WTC11 (cell line): ENCODE data around the gene CPT1B. TPM values are rescaled to one million over a fixed set of nuclear protein-coding genes. Genes with fewer than 3 reads are reported as not detected.

Experiments
- ATAC-seq: fragments of 200-7000 bp; cut with Tn5 transposase; 2 replicates; pipeline ENCODE4 v1.10.0; 2021; ENCODE audit warnings: mild to moderate bottlenecking, moderate library complexity
- CTCF ChIA-PET: fragments of 300-600 bp; sonication (Branson Sonifier 250); formaldehyde crosslinking; loops from one replicate; lab custom pipeline; 2021; ENCODE audit warnings: antibody characterized with exemption; lab: Charles Lee
- POLR2A ChIA-PET: fragments of 350-600 bp; sonication (Branson Sonifier 250); formaldehyde crosslinking; loops from one replicate; lab custom pipeline; 2021; ENCODE audit warnings: antibody characterized with exemption; lab: Charles Lee
- DNase-seq: peaks from one replicate; pipeline ENCODE4 v3.0.0; 2021; ENCODE audit warnings: low spot score
- H3K27ac Mint-ChIP-seq: 2 replicates; pipeline ENCODE4 v1.8.0; 2021; ENCODE audit warnings: mixed read lengths
- H3K27me3 Mint-ChIP-seq: 2 replicates; pipeline ENCODE4 v1.8.0; 2021; ENCODE audit warnings: low read depth, mild to moderate bottlenecking, moderate library complexity, mixed read lengths
- H3K36me3 Mint-ChIP-seq: 2 replicates; pipeline ENCODE4 v1.8.0; 2021; ENCODE audit warnings: mixed read lengths
- H3K4me1 Mint-ChIP-seq: 2 replicates; pipeline ENCODE4 v1.8.0; 2022; ENCODE audit warnings: mixed read lengths
- H3K4me3 Mint-ChIP-seq: 2 replicates; pipeline ENCODE4 v1.8.0; 2021; ENCODE audit warnings: mild to moderate bottlenecking, moderate library complexity, mixed read lengths
- H3K9me3 Mint-ChIP-seq: 2 replicates; pipeline ENCODE4 v1.8.0; 2021; ENCODE audit warnings: mixed read lengths
- CREM ChIP-seq: sonication (generic); formaldehyde crosslinking; IDR thresholded peaks from 2 replicates; pipeline ENCODE4 v1.8.1; 2022; ENCODE audit warnings: mild to moderate bottlenecking, missing genetic modification reagents, moderate library complexity
- EMX1 ChIP-seq: fragments of 250-450 bp; sonication (Bioruptor Pico); IDR thresholded peaks from 2 replicates; pipeline ENCODE4 v1.8.0; 2021; ENCODE audit warnings: mild to moderate bottlenecking
- JAZF1 ChIP-seq: fragments of 250-450 bp; sonication (Bioruptor Pico); IDR thresholded peaks from 2 replicates; pipeline ENCODE4 v1.9.0; 2021; ENCODE audit warnings: moderate library complexity, mild to moderate bottlenecking, inconsistent platforms
- JUN ChIP-seq: sonication (generic); formaldehyde crosslinking; IDR thresholded peaks from 2 replicates; pipeline ENCODE4 v1.8.0; 2023; ENCODE audit warnings: mild to moderate bottlenecking, missing genetic modification reagents
- MXD4 ChIP-seq: fragments of 250-450 bp; sonication (Bioruptor Pico); IDR thresholded peaks from 2 replicates; pipeline ENCODE4 v1.8.0; 2021; ENCODE audit warnings: mild to moderate bottlenecking, moderate library complexity, borderline replicate concordance
- OVOL2 ChIP-seq: fragments of 250-450 bp; sonication (Bioruptor Pico); IDR thresholded peaks from 2 replicates; pipeline ENCODE4 v1.9.0; 2021; ENCODE audit warnings: mild to moderate bottlenecking, borderline replicate concordance
- SMAD3 ChIP-seq: sonication (generic); formaldehyde crosslinking; IDR thresholded peaks from 2 replicates; pipeline ENCODE4 v1.8.0; 2022; ENCODE audit warnings: missing genetic modification reagents, mild to moderate bottlenecking, borderline replicate concordance
- SOX15 ChIP-seq: fragments of 250-450 bp; sonication (Bioruptor Pico); IDR thresholded peaks from 2 replicates; pipeline ENCODE4 v1.9.0; 2021; ENCODE audit warnings: mild to moderate bottlenecking
- TCF7 ChIP-seq: sonication (generic); formaldehyde crosslinking; IDR thresholded peaks from 2 replicates; pipeline ENCODE4 v1.8.0; 2022; ENCODE audit warnings: mild to moderate bottlenecking, low read depth, missing genetic modification reagents, moderate library complexity
- TEAD4 ChIP-seq: sonication (generic); formaldehyde crosslinking; IDR thresholded peaks from 2 replicates; pipeline ENCODE4 v1.8.0; 2022; ENCODE audit warnings: mild to moderate bottlenecking, missing genetic modification reagents
- TP53 ChIP-seq: sonication (generic); formaldehyde crosslinking; IDR thresholded peaks from 2 replicates; pipeline ENCODE4 v1.8.1; 2023; ENCODE audit warnings: mild to moderate bottlenecking, missing genetic modification reagents
- ZNF121 ChIP-seq: sonication (generic); formaldehyde crosslinking; IDR thresholded peaks from 2 replicates; pipeline ENCODE4 v1.8.0; 2023; ENCODE audit warnings: missing genetic modification reagents
- ZNF138 ChIP-seq: sonication (generic); formaldehyde crosslinking; conservative IDR thresholded peaks from 2 replicates; pipeline ENCODE4 v1.8.1; 2022; ENCODE audit warnings: mild to moderate bottlenecking, moderate library complexity, missing genetic modification reagents
- ZNF317 ChIP-seq: sonication (generic); formaldehyde crosslinking; IDR thresholded peaks from 2 replicates; pipeline ENCODE4 v1.8.1; 2023; ENCODE audit warnings: low read depth, mild to moderate bottlenecking, moderate library complexity, missing genetic modification reagents, borderline replicate concordance
- total RNA-seq: library from RNA; stranded (reverse); gene quantifications from 3 replicates; pipeline ENCODE4 v1.2.3, GENCODE V29; 2021
- TF ChIP-seq, protein P1 (sequence below): sonication (generic); formaldehyde crosslinking; IDR thresholded peaks from 2 replicates; pipeline ENCODE4 v1.8.1; 2023; ENCODE audit warnings: mild to moderate bottlenecking, missing genetic modification reagents
- TF ChIP-seq, protein P2 (sequence below): sonication (generic); formaldehyde crosslinking; IDR thresholded peaks from 2 replicates; pipeline ENCODE4 v1.8.0; 2023; ENCODE audit warnings: mild to moderate bottlenecking, missing genetic modification reagents
- TF ChIP-seq, protein P3 (sequence below): fragments of 250-450 bp; sonication (Bioruptor Pico); IDR thresholded peaks from 2 replicates; pipeline ENCODE4 v1.9.0; 2021; ENCODE audit warnings: mild to moderate bottlenecking
- TF ChIP-seq, protein P4 (sequence below): sonication (generic); formaldehyde crosslinking; IDR thresholded peaks from 2 replicates; pipeline ENCODE4 v1.8.0; 2022; ENCODE audit warnings: mild to moderate bottlenecking, missing genetic modification reagents
- TF ChIP-seq, protein P5 (sequence below): sonication (generic); formaldehyde crosslinking; IDR thresholded peaks from 2 replicates; pipeline ENCODE4 v1.8.0; 2023; ENCODE audit warnings: missing genetic modification reagents, mild to moderate bottlenecking, borderline replicate concordance
- TF ChIP-seq, protein P6 (sequence below): sonication (generic); formaldehyde crosslinking; IDR thresholded peaks from 2 replicates; pipeline ENCODE4 v1.8.1; 2023; ENCODE audit warnings: mild to moderate bottlenecking, missing genetic modification reagents, borderline replicate concordance

CPT1B gene
- total RNA-seq, 1 experiment from 2014 or later = 33.7 TPM

DNA sequence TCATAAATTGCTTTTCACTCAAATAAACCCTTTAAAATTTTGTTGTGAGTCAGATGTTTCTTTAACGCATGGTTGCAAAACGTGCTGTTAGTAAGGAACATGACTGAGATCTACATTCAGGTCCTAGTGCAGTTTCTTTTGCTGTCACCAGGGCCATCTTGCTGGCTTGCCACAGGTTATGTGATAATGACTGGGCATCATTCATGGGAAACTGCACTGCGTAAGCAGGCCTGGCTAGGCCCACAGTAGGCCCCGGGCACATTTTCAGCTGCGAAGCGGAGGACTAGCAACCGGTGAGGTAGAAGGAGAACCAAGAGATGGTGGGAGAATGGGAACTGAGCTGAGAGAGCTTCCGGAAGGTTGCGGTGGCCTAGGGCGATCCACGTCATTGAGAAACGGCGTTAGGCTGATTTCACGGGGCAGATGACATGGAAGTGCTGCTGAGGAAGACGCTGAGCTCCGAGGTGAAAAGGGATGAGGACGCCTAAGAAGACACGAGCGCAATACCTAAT, 35.8 kb downstream of the CPT1B start:
- no peaks in the 10 kb centered on the region for H3K4me1 Mint-ChIP-seq
- ATAC-seq (no peak), DNase-seq (no peak)
- H3K27ac Mint-ChIP-seq = no peak overlapping the region
- ChIA-PET CTCF (interaction anchor here (1.4 kb wide), 1 partner anchor 99 kb away, joined by 3 read pairs; no protein-coding TSS in a partner anchor), POLR2A (no interaction called here)
- no peaks in the 10 kb centered on the region for H3K36me3 Mint-ChIP-seq
- no peak overlapping the region for H3K4me3 Mint-ChIP-seq
- peaks cover 20% of the 10 kb centered on the region for H3K27me3 Mint-ChIP-seq
- TF ChIP-seq, protein P1, sequence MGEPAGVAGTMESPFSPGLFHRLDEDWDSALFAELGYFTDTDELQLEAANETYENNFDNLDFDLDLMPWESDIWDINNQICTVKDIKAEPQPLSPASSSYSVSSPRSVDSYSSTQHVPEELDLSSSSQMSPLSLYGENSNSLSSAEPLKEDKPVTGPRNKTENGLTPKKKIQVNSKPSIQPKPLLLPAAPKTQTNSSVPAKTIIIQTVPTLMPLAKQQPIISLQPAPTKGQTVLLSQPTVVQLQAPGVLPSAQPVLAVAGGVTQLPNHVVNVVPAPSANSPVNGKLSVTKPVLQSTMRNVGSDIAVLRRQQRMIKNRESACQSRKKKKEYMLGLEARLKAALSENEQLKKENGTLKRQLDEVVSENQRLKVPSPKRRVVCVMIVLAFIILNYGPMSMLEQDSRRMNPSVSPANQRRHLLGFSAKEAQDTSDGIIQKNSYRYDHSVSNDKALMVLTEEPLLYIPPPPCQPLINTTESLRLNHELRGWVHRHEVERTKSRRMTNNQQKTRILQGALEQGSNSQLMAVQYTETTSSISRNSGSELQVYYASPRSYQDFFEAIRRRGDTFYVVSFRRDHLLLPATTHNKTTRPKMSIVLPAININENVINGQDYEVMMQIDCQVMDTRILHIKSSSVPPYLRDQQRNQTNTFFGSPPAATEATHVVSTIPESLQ (CRISPR knock-in tag) = no peak
- no peak for TF ChIP-seq MXD4 (CRISPR knock-in tag)
- TF ChIP-seq, protein P2, sequence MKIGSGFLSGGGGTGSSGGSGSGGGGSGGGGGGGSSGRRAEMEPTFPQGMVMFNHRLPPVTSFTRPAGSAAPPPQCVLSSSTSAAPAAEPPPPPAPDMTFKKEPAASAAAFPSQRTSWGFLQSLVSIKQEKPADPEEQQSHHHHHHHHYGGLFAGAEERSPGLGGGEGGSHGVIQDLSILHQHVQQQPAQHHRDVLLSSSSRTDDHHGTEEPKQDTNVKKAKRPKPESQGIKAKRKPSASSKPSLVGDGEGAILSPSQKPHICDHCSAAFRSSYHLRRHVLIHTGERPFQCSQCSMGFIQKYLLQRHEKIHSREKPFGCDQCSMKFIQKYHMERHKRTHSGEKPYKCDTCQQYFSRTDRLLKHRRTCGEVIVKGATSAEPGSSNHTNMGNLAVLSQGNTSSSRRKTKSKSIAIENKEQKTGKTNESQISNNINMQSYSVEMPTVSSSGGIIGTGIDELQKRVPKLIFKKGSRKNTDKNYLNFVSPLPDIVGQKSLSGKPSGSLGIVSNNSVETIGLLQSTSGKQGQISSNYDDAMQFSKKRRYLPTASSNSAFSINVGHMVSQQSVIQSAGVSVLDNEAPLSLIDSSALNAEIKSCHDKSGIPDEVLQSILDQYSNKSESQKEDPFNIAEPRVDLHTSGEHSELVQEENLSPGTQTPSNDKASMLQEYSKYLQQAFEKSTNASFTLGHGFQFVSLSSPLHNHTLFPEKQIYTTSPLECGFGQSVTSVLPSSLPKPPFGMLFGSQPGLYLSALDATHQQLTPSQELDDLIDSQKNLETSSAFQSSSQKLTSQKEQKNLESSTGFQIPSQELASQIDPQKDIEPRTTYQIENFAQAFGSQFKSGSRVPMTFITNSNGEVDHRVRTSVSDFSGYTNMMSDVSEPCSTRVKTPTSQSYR = no peak
- TF ChIP-seq JUN (CRISPR knock-in tag) = no peak
- TF ChIP-seq, protein P3, sequence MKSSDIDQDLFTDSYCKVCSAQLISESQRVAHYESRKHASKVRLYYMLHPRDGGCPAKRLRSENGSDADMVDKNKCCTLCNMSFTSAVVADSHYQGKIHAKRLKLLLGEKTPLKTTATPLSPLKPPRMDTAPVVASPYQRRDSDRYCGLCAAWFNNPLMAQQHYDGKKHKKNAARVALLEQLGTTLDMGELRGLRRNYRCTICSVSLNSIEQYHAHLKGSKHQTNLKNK = no peak
- no peak for TF ChIP-seq EMX1 (CRISPR knock-in tag)
- TF ChIP-seq ZNF138 (CRISPR knock-in tag) = no peak
- no peak for TF ChIP-seq TCF7 (CRISPR knock-in tag)
- TF ChIP-seq ZNF317 (CRISPR knock-in tag) = no peak
- no peak for TF ChIP-seq JAZF1
- TF ChIP-seq, protein P4, sequence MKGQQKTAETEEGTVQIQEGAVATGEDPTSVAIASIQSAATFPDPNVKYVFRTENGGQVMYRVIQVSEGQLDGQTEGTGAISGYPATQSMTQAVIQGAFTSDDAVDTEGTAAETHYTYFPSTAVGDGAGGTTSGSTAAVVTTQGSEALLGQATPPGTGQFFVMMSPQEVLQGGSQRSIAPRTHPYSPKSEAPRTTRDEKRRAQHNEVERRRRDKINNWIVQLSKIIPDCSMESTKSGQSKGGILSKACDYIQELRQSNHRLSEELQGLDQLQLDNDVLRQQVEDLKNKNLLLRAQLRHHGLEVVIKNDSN (CRISPR knock-in tag) = no peak
- TF ChIP-seq, protein P5, sequence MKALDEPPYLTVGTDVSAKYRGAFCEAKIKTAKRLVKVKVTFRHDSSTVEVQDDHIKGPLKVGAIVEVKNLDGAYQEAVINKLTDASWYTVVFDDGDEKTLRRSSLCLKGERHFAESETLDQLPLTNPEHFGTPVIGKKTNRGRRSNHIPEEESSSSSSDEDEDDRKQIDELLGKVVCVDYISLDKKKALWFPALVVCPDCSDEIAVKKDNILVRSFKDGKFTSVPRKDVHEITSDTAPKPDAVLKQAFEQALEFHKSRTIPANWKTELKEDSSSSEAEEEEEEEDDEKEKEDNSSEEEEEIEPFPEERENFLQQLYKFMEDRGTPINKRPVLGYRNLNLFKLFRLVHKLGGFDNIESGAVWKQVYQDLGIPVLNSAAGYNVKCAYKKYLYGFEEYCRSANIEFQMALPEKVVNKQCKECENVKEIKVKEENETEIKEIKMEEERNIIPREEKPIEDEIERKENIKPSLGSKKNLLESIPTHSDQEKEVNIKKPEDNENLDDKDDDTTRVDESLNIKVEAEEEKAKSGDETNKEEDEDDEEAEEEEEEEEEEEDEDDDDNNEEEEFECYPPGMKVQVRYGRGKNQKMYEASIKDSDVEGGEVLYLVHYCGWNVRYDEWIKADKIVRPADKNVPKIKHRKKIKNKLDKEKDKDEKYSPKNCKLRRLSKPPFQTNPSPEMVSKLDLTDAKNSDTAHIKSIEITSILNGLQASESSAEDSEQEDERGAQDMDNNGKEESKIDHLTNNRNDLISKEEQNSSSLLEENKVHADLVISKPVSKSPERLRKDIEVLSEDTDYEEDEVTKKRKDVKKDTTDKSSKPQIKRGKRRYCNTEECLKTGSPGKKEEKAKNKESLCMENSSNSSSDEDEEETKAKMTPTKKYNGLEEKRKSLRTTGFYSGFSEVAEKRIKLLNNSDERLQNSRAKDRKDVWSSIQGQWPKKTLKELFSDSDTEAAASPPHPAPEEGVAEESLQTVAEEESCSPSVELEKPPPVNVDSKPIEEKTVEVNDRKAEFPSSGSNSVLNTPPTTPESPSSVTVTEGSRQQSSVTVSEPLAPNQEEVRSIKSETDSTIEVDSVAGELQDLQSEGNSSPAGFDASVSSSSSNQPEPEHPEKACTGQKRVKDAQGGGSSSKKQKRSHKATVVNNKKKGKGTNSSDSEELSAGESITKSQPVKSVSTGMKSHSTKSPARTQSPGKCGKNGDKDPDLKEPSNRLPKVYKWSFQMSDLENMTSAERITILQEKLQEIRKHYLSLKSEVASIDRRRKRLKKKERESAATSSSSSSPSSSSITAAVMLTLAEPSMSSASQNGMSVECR (CRISPR knock-in tag) = no peak
- no peak for TF ChIP-seq SMAD3 (CRISPR knock-in tag)
- TF ChIP-seq OVOL2 (CRISPR knock-in tag) = no peak
- TF ChIP-seq TEAD4 = no peak
- no peak for TF ChIP-seq SOX15
- TF ChIP-seq, protein P6, sequence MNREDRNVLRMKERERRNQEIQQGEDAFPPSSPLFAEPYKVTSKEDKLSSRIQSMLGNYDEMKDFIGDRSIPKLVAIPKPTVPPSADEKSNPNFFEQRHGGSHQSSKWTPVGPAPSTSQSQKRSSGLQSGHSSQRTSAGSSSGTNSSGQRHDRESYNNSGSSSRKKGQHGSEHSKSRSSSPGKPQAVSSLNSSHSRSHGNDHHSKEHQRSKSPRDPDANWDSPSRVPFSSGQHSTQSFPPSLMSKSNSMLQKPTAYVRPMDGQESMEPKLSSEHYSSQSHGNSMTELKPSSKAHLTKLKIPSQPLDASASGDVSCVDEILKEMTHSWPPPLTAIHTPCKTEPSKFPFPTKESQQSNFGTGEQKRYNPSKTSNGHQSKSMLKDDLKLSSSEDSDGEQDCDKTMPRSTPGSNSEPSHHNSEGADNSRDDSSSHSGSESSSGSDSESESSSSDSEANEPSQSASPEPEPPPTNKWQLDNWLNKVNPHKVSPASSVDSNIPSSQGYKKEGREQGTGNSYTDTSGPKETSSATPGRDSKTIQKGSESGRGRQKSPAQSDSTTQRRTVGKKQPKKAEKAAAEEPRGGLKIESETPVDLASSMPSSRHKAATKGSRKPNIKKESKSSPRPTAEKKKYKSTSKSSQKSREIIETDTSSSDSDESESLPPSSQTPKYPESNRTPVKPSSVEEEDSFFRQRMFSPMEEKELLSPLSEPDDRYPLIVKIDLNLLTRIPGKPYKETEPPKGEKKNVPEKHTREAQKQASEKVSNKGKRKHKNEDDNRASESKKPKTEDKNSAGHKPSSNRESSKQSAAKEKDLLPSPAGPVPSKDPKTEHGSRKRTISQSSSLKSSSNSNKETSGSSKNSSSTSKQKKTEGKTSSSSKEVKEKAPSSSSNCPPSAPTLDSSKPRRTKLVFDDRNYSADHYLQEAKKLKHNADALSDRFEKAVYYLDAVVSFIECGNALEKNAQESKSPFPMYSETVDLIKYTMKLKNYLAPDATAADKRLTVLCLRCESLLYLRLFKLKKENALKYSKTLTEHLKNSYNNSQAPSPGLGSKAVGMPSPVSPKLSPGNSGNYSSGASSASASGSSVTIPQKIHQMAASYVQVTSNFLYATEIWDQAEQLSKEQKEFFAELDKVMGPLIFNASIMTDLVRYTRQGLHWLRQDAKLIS (CRISPR knock-in tag) = no peak
- no peak for TF ChIP-seq CREM (CRISPR knock-in tag)
- no peak for TF ChIP-seq ZNF121 (CRISPR knock-in tag)
- no peak for TF ChIP-seq TP53
- no peaks in the 10 kb centered on the region for H3K9me3 Mint-ChIP-seq
